HG03342 (cell line): ENCODE data around the gene PTS.

Source experiments
- ATAC-seq: cut with Tn5 transposase; IDR thresholded peaks from one replicate; pipeline ENCODE4 v1.9.1; 2021; ENCODE audit warnings: mild to moderate bottlenecking, moderate library complexity; ENCODE audit not compliant: unreplicated experiment

Gene PTS

DNA sequence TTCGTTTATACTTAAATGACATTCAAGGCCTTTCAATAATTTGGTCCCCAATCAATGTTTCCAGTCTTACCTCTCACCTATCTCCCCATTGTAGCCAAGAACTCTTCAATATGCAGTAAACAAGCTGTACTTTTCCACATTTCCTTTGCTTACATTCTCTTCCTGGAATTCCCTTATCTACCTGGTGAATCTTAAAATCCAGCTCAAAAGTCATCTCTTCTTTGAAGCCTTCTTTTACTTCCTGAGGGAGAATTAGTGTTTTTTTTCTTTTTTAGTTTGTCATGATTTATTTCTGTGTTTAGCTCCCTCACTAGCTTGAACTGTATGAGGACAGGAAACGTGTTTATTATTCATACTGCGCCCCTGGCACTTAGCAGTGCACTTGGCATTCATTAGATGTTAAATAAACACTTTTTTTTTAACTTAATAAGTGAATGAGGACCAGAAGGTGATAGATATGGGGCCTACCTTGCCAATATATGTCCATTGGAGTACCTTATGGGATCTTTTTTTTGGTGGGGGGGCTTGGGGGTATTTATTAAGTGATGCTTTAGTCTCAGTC, 4.9 kb upstream of the PTS start:
- ATAC-seq = no peak

DNA sequence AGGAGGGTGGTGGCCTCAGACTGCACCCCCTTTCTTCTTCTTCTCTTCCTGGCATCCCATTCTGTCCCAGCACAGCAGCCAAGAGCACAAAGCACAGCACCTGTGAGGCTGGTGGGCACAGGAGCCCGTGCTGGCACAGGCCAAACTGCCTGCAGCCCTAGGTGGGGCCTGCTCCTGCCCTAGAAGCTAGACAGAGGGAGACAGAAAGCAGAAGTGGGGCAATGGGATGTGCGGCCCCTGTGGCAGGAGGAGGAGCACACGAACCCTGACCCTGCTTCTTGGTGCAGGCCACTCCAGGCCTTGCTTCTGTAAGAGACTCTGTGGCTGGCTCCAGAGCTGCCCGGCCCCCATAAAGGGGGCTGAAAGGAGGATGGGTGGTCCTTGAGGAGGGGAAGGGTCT, 3.9 kb upstream of the PTS start:
- ATAC-seq = no peak

DNA sequence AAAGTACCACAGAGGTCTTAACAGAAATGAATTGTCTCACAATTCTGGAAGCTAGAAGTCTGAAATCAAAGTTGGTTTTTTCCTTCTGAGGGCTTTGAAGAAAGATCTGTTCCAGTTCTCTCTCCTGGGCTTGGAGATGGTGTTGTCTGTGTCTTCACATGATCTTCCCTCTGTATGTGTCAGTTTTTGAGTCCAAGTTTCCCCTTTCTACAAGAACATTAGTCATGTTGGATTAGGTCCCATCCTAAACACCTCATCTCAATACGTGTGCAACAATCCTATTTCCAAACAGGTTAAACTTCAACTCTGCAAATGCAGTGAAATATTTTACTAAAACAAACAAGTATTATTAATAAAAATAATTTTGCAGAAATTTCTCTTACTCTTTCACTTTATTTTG, 3.1 kb upstream of the PTS start:
- no peak for ATAC-seq

DNA sequence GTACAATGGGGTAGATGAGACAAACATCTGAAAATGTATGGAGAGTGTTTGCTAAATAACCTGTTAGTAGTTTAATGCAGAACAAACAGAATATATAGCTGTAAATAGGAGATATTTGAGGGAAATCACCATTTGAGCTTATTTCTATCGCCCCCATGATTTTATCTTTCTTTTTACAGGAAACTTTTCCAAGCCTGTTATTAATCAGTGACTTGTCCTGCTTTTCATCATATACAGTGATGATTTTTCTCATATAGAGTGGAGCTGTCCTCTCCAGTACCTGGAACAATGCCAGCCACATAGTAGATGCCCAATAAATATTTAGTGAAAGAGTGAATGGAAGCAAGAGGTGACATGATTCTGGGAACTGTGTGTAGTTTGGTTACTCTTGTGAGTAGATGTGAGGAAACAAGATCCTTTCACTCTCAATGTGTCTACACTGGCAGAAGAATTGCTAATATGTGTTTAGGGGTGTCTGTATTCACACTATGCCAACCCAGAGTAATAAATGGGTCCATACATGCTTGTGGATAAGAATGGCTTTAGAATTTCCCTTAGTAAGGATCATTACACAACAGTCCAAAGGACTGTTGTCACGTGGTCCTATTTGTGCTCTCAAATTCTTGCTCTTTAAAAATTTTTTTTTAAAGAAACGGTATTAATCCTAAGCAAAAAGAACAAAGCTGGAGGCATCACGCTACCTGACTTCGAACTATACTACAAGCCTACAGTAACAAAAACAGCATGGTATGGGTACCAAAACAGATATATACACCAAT, 2.3 kb upstream of the PTS start:
- ATAC-seq = no peak

DNA sequence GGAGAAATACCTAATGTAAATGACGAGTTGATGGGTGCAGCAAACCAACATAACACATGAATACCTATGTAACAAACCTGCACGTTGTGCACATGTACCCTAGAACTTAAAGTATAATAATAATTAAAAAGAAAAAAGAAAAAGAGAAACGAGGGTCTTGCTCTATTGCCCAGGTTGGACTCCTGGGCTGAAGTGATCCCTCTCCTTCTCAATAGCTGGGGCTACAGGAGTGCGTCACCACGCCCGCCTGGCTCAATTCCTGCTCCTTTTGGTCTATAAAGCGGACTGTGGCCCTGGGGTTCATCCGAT, 521 bp upstream of the PTS start:
- ATAC-seq = no peak

DNA sequence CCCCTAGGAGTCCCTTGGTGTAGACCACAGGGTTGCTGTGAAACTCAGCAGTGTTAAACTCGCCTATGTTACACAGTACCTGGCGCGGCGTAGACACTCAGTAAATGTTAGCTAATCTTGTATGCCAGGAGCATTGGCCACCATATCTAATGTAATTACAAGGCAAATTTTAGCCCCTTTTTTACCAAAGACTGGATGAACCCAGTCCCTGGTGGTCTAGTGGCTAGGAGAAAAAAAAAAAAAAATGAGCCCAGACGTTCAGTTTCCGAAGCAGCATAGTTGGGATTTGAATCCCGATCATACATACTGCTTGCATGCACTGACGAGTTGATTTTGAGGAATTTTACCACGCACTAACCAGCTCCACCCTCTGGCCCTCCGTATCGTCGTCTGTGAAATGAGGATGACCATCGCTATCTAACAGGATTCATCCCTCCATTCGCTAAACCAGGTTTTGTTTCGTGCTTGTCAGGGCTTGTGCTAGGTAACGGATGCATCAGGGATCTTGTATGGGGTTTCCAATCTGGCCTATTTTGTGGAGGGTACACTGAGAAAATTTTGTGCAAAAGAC, 688 bp downstream of the PTS start:
- ATAC-seq = peak; percentile 47

DNA sequence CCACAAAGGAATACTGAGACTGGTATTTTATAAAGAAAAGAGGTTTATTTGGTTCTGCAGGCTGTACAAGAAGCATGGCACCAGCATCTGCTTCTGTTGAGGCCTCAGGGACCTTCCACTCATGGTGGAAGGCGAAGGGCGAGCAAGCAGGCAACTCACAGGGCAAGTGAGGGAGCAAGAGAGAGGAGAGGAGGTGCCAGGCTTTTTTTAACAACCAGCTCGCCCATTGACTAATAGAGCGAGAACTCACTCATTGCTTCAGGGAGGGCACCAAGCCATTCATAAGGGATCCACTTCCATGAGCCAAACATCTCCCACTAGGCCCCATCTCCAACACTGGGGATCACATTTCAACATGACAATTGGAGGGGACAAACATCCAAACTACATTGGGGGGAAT, 1.2 kb downstream of the PTS start:
- no peak for ATAC-seq

DNA sequence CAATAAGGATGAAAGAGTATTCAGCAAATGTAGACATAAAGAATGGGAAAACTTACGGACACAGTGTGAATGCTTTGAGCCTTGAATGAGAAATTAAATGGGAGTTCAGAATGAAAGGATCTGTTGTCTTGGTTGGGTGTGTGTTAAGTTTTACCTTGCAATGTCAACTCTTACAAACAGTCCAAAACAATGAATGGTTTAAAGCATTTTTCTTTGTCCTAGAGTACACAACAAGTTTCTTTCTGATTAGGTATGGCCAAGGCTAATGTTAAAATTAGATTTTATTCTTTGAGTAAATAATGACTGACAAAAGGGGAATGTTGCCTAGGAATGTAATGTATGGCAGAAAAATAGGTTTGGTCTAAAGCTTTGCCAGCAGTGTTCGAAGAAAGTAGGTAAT, 2.5 kb downstream of the PTS start:
- ATAC-seq = no peak

DNA sequence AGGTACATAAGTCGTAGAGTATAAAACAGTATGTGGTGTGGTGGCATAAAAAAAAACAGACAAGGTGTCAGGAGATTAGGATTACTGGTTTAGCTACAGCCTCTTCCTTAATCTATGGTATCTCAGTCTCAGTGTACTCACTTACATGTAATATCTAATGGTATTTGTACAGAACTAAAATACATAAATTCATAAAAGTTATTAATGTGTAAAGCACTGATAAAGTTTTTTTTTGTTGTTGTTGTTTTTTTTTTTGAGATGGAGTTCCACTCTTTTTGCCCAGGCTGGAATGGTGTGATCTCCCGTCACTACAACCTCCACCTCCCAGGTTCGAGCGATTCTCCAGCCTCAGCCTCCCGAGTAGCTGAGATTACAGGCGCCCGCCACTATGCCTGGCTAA, 2.9 kb downstream of the PTS start:
- ATAC-seq = no peak

DNA sequence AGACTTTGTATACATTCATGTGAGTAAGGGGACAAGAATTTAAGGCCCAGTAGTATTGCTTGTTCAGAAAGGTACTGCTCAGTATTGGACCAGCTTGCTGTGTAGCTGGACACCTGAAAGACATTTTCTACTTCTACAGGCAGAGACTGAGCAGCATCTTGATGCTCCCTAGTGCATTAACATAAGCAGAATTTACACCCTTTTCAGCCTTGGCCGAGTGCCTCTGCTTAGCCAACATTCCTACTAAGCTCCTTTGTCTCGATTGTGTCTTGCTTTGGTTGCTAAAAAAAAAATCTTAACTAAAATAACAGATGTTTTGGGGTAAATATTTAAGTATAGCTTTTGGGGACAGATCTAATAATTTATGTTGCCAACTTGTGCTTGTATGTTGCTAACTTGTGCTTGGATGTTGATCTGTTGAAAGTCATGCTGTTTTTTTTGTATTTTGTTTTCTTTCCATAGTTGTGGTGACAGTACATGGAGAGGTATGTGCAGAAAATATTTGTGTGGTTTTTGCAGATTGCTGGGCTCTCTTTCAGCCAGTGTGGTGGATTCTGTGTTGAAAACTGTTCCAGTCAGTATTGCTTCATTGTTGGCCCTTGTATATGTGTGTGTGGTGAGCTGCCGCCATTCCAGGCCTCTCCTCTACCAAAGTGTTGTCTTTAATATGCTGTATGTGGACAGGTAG, 3.7 kb downstream of the PTS start:
- no peak for ATAC-seq

DNA sequence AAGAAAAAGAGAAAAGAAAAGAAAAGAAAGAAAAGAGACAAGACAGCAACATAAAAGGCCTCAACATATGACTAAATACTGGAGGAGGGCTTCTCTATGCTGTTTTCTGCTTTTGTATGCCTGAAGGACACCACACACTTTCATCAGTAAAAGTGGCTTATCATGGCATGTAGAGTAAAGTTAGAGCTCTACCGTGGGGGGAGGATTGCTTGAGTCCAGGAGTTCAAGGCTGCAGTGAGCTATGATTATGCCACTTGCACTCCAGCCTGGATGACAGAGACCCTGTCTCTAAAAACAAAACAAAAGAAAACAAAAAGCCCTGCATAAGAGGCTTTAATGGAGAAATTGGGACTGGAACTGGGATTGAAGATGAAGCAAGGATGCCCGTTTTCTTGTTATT, 5.7 kb downstream of the PTS start:
- ATAC-seq = no peak

DNA sequence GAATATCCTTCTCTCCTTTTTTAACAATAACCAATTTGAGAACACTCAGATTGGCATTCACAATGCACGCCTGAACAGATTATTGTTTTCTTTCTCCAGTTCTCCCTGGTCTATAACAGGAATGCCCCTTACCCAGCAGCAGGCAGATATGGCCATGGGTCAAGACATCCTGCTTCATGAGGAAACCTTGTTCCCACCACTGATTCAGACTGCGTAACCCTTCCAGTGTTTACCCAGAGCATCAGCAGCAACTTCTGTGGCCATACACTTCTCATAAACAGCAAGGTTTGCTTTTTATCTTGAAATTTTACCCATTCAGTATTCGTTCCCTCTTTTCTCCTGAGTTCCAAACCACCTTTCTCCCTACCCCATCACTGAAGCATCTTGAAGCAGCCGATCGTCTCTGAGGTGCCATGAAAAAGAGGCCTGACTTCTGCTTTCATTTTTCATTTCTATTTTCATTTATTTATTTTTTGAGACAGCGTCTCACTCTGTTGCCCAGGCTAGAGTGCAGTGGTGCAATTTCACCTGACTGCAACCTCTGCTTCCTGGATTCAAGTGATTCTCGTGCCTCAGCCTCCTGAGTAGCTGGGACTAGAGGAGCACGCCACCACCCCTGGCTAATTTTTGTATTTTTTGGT, 9.6 kb downstream of the PTS start:
- ATAC-seq = no peak

DNA sequence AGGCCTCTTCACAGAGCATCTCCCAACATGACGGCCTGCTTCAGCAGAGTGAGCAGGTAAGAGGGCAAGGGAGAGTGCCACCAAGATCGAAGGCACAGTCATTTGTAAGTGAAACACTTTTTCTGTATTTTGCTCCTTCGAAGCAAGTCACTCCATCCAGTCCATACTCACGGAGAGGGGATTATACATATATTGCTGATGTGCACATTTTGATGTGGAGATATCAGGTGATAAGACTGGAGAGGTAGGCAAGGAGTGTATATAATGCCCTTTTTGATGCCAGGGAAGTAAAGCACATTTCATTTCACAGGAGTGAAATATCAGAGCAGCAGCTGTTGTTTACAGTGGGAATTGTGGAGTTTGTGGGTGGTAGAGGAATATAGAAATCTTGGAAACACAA, 11.2 kb downstream of the PTS start:
- no peak for ATAC-seq

DNA sequence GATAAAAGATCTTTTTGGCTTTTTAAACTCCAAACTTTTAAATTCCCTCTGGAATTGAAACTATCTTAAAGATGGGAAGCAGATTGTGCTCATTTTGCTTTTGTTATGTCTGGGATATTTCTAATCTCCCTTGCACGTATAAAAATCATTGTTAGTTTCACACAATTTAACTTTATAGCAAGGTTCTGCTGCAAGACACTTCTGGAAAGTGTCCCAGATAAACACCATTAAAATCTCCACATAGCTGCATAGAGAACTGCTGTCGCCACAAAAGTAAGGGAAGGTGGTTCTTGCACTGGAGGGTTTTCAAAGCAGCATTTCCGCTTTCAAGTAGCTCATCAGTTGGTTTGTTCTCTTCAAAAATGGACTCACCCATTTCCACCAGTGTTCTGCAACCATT, 11.8 kb downstream of the PTS start:
- no peak for ATAC-seq

DNA sequence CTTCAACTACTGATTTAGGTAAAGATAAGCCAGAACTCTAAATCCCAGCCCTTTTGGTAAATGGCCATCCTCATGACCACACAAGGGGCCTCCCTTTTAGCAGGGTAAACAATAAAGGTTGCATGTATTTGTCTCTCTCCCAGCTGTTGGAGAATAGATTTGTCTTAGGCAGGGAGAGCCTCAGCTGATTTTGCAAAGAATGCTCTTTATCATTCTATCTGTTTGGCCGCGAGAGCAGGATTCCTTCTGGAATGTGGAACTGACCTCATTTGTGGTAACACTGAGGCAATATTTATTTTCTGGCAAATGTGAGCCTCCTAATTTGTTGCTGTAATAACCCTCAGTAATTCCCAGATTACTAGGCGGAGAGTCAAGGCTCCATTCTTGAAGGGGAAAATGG, 15.3 kb downstream of the PTS start:
- ATAC-seq = no peak

DNA sequence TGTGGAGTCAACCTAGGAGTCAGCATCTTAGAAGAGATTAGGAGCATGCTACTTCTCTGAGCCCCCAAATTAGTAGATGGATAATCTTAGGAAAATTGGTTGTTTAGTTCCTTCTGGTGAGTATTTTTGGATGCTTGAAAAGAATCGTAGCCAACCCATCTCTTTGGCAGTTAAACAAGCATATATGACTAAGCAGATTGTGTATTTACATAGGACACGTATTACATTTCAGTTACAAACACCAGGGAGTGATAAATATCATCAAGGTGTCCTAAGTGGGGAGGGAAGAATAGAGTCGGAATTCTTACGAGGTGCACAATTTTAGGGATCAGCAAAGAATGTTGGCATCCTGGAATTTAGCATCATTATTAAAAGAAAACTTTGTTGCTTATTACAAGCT, 21.0 kb downstream of the PTS start:
- no peak for ATAC-seq

DNA sequence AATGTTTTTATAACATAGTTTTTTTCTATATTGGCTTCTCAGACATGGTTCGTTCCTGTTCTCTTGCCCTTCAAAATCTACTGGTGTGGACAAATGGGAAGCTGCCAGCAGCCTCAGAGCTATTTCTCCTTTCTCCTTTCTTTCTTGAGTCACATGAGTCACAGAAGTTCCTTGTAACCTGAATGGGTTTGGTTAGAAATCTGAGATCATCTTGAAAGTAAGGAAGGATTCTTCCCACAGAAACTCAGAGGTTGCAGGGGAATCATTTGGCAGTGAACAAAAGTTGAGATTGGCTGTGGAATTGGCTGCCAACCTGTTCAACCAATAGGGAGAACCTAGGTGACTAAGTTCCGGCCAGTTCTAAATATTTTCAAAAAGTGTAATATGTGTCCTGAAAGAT, 22.0 kb downstream of the PTS start:
- no peak for ATAC-seq

DNA sequence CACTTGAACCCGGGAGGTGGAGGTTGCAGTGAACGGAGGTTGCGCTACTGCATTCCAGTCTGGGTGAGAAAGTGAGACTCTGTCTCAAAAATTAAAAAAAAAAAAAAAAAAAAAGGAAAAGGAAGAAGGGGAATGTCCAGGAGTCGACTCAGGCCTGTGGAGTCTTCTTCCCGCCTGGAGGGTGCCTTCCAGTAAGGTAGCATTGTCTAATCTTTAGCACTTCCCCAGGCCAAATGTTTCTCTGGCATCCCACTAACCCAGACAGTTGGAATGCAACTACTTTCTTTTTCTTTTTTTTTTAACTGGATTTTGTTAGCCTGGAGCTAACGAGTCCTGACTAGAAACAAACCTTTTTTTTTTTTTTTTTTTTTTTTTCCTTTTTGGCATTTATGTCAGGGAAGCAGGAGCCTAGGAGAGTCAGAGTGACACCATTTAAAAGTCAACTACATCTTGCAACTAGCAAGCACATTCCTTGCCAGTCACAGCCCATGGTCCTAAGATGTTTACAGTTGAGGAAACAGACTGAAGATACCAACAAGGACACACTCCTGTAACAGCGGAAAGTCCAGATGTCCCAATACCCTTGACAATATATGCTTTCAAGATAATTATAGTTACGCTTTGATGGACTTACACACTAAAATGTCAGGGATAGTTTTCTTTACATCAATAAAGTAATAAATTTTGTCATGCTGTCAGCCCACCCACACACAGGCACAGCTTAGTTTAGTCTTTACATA, 23.8 kb downstream of the PTS start:
- no peak for ATAC-seq

DNA sequence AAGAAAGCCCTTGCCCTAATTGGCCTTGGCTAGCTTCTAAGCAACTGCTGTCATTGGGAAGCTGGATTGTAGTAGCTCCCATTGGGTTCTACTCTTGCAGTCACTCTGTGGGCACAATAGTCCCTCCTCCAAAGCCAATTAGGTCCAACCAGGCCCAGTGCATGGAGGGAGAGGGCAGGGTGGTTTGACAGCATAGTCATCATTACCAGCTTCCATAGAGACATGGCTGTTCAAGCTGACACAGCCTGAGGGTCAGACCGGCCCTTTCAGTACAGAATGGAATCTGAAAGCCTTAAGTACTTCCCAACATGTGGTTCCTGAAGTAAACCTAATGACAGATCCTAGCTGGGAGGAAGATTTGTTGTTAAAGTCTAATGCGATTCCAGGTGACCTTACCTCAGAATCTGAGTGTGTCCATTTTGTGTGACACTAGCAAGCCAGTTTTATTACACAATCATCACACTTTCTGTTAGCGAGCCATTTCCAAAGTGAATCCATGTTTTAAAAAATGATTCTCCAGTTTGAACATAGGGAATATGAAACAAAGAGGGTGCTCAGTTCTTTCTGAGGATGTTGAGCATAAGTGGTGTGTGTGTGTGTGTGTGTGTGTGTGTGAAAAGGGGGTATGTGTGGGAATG, 27.5 kb downstream of the PTS start:
- ATAC-seq = no peak

DNA sequence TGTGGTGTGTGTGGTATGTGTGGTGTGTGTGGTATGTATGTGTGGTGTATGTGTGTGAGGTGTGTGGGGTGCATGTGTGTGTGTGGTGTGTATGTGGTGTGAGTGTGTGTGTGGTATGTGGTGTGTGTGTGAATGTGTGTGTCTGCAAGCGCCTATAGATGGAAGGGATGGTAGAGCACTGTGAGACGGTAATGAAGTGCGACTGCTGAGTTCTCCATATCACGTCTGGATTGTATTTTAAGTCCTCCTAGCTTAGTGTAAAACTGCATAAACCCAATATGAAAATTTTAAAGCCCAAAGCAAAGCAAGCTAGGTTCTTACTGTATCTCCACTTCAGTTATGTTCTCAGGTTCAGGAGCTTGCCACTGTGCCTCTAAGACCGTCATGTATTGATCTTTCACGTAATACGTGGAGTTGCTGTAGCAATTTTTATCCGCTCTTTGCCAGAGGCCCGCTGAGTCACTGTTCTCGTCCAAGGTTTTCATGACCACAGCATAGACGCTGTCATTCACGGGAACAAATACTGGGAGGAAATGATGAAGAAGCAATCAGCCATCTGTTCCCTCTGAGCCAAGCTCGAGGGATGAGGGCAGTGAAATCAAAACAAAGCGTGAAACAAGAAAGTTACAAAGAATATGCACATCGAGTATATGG, 29.0 kb downstream of the PTS start:
- ATAC-seq = no peak
